PC-3 (cell line): ENCODE data around the gene PPFIBP1.

Source experiments
- EZH2 ChIP-seq: fragments of 300-600 bp; sonication (generic); IDR thresholded peaks from one replicate; pipeline ENCODE4 v1.6.1; 2017; ENCODE audit warnings: antibody characterized with exemption, mild to moderate bottlenecking, low read length; ENCODE audit not compliant: unreplicated experiment
- TF ChIP-seq, protein P1 (sequence below): fragments of 300-600 bp; sonication (generic); conservative IDR thresholded peaks from 2 replicates; pipeline ENCODE4 v1.5.1; 2017; ENCODE audit warnings: antibody characterized with exemption, low read depth, mild to moderate bottlenecking, low read length

DNA sequence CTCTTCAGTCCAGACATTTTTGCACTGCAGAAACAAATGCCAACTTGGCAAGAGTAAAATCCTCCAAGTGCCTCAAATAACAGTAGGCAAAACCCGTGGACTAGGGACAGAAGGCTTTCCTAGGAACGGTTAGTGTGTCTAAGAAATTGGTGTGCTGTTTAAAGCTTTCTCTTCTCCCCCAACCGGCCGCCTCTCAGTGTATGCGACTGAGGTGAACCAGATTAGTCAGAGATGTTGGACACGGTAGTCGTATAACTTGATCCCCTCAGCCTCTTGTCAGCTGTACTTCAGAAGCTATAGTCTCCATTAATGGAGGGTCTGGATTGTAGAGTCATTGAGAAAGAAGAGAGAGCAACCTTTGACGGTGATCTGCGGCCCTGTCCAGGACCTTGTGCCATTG, 21.7 kb downstream of the PPFIBP1 start:
- no peak for TF ChIP-seq EZH2
- TF ChIP-seq, protein P1, sequence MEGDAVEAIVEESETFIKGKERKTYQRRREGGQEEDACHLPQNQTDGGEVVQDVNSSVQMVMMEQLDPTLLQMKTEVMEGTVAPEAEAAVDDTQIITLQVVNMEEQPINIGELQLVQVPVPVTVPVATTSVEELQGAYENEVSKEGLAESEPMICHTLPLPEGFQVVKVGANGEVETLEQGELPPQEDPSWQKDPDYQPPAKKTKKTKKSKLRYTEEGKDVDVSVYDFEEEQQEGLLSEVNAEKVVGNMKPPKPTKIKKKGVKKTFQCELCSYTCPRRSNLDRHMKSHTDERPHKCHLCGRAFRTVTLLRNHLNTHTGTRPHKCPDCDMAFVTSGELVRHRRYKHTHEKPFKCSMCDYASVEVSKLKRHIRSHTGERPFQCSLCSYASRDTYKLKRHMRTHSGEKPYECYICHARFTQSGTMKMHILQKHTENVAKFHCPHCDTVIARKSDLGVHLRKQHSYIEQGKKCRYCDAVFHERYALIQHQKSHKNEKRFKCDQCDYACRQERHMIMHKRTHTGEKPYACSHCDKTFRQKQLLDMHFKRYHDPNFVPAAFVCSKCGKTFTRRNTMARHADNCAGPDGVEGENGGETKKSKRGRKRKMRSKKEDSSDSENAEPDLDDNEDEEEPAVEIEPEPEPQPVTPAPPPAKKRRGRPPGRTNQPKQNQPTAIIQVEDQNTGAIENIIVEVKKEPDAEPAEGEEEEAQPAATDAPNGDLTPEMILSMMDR: no peak
